SHP77 (cell line): ENCODE data around the gene PC.

ENCODE experiments used
- DNase-seq, 2 experiments: peaks; one replicate each; lab custom pipeline; 2025; lab: John Stamatoyannopoulos, UW

Gene PC

GRCh38 chr11:66864924-66865697, 93.1 kb downstream of the PC start:
- peak in 1 of 2 experiments; percentile 35 for DNase-seq

- no peak for DNase-seq
Measured at GRCh38 chr11:66864172-66864901, 93.8 kb downstream of the PC start.

GRCh38 chr11:66863428-66864125, 94.6 kb downstream of the PC start:
- DNase-seq = no peak

GRCh38 chr11:66862559-66863037, 95.6 kb downstream of the PC start:
- DNase-seq = no peak

- DNase-seq = no peak
Measured at GRCh38 chr11:66861774-66862558, 96.2 kb downstream of the PC start.

GRCh38 chr11:66861038-66861773, 97.0 kb downstream of the PC start:
- no peak for DNase-seq

- DNase-seq = no peak
Measured at GRCh38 chr11:66860449-66860831, 97.7 kb downstream of the PC start.

GRCh38 chr11:66859686-66860448, 98.3 kb downstream of the PC start:
- DNase-seq = no peak

GRCh38 chr11:66858939-66859685, 99.1 kb downstream of the PC start:
- no peak for DNase-seq

GRCh38 chr11:66858186-66858938, 99.8 kb downstream of the PC start:
- no peak for DNase-seq

- DNase-seq = no peak
Measured at GRCh38 chr11:66857927-66858185, 100.3 kb downstream of the PC start.

GRCh38 chr11:66857234-66857926, 100.8 kb downstream of the PC start:
- no peak for DNase-seq

GRCh38 chr11:66856496-66857233, 101.5 kb downstream of the PC start, which contains the start of gene LRFN4:
Gene LRFN4 (plus strand): TSS chr11:66857064. CDS start chr11:66857745, 681 bp downstream.
- peak in 1 of 2 experiments; percentile 65 for DNase-seq

- peak; percentile 95 to 97 for DNase-seq
Measured at GRCh38 chr11:66855574-66856495, 102.3 kb downstream of the PC start.

- DNase-seq = no peak
Measured at GRCh38 chr11:66854729-66855211, 103.4 kb downstream of the PC start.

- no peak for DNase-seq
Measured at GRCh38 chr11:66854231-66854661, 103.9 kb downstream of the PC start.
